ENCODE measurements around the gene CHRNA4. TPM values are rescaled to one million over a fixed set of nuclear protein-coding genes. Genes with fewer than 3 reads are reported as not detected.

CHRNA4 gene
- total and polyA plus RNA-seq, 9 of the 15 experiments (the other 6 are each of a cell fraction or from before 2014, with no cell fraction given): not detected

DNA sequence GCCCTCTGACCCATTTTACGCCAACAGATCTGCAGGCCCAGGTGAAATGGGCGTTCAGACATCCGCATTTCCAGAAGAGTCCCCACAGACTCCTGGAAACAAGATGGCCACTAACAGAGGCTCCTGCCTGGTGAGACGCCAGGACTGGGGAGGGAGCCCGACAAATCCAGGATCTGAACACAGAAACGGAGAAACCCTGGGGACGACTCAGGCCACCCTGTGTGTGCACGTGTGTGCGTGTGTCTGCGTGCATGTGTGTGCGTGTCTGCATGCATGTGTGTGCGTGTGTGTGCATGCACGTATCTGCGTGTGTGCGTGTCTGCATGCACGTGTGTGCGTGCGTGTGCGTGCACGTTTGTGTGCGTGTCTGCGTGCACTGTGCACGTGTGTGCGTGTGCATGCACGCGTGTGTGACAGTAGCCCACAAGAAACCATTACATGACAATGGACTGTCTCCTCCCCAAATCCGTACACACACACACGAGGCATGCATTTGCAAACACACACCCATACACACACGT, 24.9 kb downstream of the CHRNA4 start:
- no TSS peak for BruUV-seq (replicated peaks)
- no peak overlapping the region for H2AFZ ChIP-seq (ENCODE audit: low read depth, low read length)
- H3K4me3 ChIP-seq: no peak overlapping the region
- 0 out of 5 replicates have a peak, but pooled peaks cover 0 to 4% of the 10 kb centered on the region in 2 experiments for H3K4me1 ChIP-seq (replicated peaks in 1 of 2; ENCODE audit: control insufficient read depth in 2 of 2, insufficient read depth in 2 of 2, low read length in 2 of 2)
- no peaks in the 10 kb centered on the region for H3K79me2 ChIP-seq (ENCODE audit: control insufficient read depth, insufficient read depth, low read length)
- H3K9ac ChIP-seq (ENCODE audit: insufficient read depth in 1 of 2, low read depth in 2 of 2, low read length in 2 of 2): no peak overlapping the region
- peaks cover 3 to 26% of the 10 kb centered on the region in 2 experiments; a peak in 4 of 5 replicates for H3K27me3 ChIP-seq (ENCODE audit: control insufficient read depth in 2 of 2, insufficient read depth in 2 of 2, low read length in 2 of 2)
- ChIA-PET POLR2A (no interaction called here), CTCF (ENCODE audit: low intra/inter-chr PET ratio) (no interaction called here)
- H3K9me3 ChIP-seq (replicated peaks; ENCODE audit: control insufficient read depth, insufficient read depth, low read depth, low read length): peaks cover 9% of the 10 kb centered on the region; the same call in 1 of the 2 replicates
- ATAC-seq (no peak), FAIRE-seq (no peak), DNase-seq (ENCODE audit: extremely low read depth in 1 of 4, low spot score in 3 of 4) (no peak)
- no peaks in the 10 kb centered on the region for H3K9me1 ChIP-seq (ENCODE audit: control insufficient read depth, insufficient read depth, low read length)
- no peaks in the 10 kb centered on the region for H4K20me1 ChIP-seq (replicated peaks; ENCODE audit: control insufficient read depth, insufficient read depth, low read length)
- no peaks in the 10 kb centered on the region for H3K36me3 ChIP-seq (ENCODE audit: control insufficient read depth, insufficient read depth, low read length)
- no peak overlapping the region for H3K4me2 ChIP-seq (ENCODE audit: insufficient read depth, low read length)
- no peak overlapping the region for H3K27ac ChIP-seq (ENCODE audit: extremely low read depth, low read depth, low read length)
- in situ Hi-C loops (cut with MboI): no loop called here
- intact Hi-C loops (cut with micrococcal nuclease): no loop called here
- WGBS (ENCODE audit: insufficient coverage, low coverage, missing lambda C conversion rate): 36% methylated on average over 27 of the region's 29 CpGs
- no peak for TF ChIP-seq ZNF57 (CRISPR knock-in tag; IDR thresholded peaks at IDR 0.05)
- TF ChIP-seq STAG1 (CRISPR knock-in tag; IDR thresholded peaks at IDR 0.05; ENCODE audit: borderline replicate concordance): no peak
- TF ChIP-seq ZNF347 (CRISPR knock-in tag; IDR thresholded peaks at IDR 0.05; ENCODE audit: low read depth): no peak
- TF ChIP-seq, protein P1, sequence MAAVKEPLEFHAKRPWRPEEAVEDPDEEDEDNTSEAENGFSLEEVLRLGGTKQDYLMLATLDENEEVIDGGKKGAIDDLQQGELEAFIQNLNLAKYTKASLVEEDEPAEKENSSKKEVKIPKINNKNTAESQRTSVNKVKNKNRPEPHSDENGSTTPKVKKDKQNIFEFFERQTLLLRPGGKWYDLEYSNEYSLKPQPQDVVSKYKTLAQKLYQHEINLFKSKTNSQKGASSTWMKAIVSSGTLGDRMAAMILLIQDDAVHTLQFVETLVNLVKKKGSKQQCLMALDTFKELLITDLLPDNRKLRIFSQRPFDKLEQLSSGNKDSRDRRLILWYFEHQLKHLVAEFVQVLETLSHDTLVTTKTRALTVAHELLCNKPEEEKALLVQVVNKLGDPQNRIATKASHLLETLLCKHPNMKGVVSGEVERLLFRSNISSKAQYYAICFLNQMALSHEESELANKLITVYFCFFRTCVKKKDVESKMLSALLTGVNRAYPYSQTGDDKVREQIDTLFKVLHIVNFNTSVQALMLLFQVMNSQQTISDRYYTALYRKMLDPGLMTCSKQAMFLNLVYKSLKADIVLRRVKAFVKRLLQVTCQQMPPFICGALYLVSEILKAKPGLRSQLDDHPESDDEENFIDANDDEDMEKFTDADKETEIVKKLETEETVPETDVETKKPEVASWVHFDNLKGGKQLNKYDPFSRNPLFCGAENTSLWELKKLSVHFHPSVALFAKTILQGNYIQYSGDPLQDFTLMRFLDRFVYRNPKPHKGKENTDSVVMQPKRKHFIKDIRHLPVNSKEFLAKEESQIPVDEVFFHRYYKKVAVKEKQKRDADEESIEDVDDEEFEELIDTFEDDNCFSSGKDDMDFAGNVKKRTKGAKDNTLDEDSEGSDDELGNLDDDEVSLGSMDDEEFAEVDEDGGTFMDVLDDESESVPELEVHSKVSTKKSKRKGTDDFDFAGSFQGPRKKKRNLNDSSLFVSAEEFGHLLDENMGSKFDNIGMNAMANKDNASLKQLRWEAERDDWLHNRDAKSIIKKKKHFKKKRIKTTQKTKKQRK (IDR thresholded peaks at IDR 0.05; ENCODE audit: borderline replicate concordance, low read depth, low read length): no peak
- TF ChIP-seq ZNF282 (CRISPR knock-in tag; IDR thresholded peaks at IDR 0.05): no peak
- no peak for TF ChIP-seq TBP (optimal IDR thresholded peaks at IDR 0.05; ENCODE audit: low read depth, low read length)
- TF ChIP-seq ETV6 (IDR thresholded peaks at IDR 0.05; ENCODE audit: borderline replicate concordance in 1 of 2, low read depth in 2 of 2, low read length in 1 of 2): no peak
- no peak for TF ChIP-seq ETV6 (CRISPR knock-in tag; IDR thresholded peaks at IDR 0.05; ENCODE audit: borderline replicate concordance)
- TF ChIP-seq ZNF217 (CRISPR knock-in tag; IDR thresholded peaks at IDR 0.05): no peak
- no peak for TF ChIP-seq ZNF551 (CRISPR knock-in tag; IDR thresholded peaks at IDR 0.05)
- TF ChIP-seq, protein P2, sequence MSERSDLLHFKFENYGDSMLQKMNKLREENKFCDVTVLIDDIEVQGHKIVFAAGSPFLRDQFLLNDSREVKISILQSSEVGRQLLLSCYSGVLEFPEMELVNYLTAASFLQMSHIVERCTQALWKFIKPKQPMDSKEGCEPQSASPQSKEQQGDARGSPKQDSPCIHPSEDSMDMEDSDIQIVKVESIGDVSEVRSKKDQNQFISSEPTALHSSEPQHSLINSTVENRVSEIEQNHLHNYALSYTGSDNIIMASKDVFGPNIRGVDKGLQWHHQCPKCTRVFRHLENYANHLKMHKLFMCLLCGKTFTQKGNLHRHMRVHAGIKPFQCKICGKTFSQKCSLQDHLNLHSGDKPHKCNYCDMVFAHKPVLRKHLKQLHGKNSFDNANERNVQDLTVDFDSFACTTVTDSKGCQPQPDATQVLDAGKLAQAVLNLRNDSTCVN (CRISPR knock-in tag; IDR thresholded peaks at IDR 0.05): no peak
- TF ChIP-seq, protein P3, sequence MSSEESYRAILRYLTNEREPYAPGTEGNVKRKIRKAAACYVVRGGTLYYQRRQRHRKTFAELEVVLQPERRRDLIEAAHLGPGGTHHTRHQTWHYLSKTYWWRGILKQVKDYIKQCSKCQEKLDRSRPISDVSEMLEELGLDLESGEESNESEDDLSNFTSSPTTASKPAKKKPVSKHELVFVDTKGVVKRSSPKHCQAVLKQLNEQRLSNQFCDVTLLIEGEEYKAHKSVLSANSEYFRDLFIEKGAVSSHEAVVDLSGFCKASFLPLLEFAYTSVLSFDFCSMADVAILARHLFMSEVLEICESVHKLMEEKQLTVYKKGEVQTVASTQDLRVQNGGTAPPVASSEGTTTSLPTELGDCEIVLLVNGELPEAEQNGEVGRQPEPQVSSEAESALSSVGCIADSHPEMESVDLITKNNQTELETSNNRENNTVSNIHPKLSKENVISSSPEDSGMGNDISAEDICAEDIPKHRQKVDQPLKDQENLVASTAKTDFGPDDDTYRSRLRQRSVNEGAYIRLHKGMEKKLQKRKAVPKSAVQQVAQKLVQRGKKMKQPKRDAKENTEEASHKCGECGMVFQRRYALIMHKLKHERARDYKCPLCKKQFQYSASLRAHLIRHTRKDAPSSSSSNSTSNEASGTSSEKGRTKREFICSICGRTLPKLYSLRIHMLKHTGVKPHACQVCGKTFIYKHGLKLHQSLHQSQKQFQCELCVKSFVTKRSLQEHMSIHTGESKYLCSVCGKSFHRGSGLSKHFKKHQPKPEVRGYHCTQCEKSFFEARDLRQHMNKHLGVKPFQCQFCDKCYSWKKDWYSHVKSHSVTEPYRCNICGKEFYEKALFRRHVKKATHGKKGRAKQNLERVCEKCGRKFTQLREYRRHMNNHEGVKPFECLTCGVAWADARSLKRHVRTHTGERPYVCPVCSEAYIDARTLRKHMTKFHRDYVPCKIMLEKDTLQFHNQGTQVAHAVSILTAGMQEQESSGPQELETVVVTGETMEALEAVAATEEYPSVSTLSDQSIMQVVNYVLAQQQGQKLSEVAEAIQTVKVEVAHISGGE (CRISPR knock-in tag; IDR thresholded peaks at IDR 0.05): no peak
- TF ChIP-seq HCFC1 (IDR thresholded peaks at IDR 0.05; ENCODE audit: low read depth, low read length): no peak
- TF ChIP-seq SP1 (CRISPR knock-in tag; IDR thresholded peaks at IDR 0.05): no peak
- TF ChIP-seq STAT5A (IDR thresholded peaks at IDR 0.05; ENCODE audit: borderline replicate concordance, low read length): no peak

Measured in K562 (cell line).